Measurements from ENCODE around the gene SCAANT1.

DNA sequence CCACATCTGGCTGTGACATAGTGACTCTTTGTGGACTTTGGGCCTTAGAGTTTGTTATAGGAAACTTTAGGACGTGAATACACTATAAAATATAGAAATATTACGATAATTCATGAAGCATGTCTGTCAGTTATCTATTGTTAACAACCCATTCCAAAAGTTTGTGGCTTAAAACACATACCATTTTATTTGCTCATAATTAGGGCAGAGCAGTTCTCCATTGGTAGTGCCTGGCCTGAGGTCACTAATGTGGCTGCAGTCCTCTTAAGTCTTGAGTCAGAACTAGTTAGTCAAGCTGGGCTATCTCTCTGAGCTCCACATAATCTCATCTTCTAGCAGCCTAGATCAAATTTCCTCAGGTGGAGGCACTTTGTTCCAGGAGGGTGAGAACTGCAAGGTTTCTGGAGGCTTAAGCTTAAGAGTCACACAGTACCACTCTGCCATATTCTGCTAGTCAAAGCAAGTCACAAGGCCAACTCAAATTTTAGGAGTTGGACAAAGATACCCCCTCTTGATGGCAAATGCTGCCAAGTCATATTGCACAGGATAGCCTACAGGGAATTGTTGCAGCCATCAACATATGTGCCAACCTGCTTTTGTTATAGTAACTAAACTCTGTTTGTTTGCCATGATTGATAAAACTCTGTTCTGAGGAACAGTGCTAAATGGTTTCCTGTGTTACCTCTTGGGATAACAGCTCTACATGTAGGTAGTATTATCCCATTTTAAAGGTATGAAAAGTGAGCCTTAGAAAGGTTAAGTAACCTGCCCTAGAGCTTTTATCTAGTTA lies 39.9 kb downstream of the SCAANT1 start:
- TF ChIP-seq, protein P1, sequence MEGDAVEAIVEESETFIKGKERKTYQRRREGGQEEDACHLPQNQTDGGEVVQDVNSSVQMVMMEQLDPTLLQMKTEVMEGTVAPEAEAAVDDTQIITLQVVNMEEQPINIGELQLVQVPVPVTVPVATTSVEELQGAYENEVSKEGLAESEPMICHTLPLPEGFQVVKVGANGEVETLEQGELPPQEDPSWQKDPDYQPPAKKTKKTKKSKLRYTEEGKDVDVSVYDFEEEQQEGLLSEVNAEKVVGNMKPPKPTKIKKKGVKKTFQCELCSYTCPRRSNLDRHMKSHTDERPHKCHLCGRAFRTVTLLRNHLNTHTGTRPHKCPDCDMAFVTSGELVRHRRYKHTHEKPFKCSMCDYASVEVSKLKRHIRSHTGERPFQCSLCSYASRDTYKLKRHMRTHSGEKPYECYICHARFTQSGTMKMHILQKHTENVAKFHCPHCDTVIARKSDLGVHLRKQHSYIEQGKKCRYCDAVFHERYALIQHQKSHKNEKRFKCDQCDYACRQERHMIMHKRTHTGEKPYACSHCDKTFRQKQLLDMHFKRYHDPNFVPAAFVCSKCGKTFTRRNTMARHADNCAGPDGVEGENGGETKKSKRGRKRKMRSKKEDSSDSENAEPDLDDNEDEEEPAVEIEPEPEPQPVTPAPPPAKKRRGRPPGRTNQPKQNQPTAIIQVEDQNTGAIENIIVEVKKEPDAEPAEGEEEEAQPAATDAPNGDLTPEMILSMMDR (IDR thresholded peaks at IDR 0.05; ENCODE audit: low read depth, low read length) = no peak
- TF ChIP-seq EZH2phosphoT487 (IDR thresholded peaks at IDR 0.05; ENCODE audit: low read depth) = no peak
